Measurements from ENCODE around the gene CENPA.

GRCh38 chr2:26809211-26809610, 23.4 kb downstream of the CENPA start:
- TF ChIP-seq CTCF (IDR thresholded peaks at IDR 0.05) (no peak), POLR2A (IDR thresholded peaks at IDR 0.05) (no peak)
